HG03045 (cell line): ENCODE data around the gene COL7A1.
"Not testable (repeated sequence)": the region's sequence is repeated elsewhere in the genome, so short reads cannot be mapped to it uniquely, and the experiment has no call there.

ENCODE experiments used
- ATAC-seq: cut with Tn5 transposase; IDR thresholded peaks from one replicate; pipeline ENCODE4 v1.9.1; 2021; ENCODE audit warnings: mild to moderate bottlenecking, moderate library complexity; ENCODE audit not compliant: unreplicated experiment

COL7A1 gene

GRCh38 chr3:48546203-48546829, 48.8 kb downstream of the COL7A1 start:
- no peak for ATAC-seq

DNA sequence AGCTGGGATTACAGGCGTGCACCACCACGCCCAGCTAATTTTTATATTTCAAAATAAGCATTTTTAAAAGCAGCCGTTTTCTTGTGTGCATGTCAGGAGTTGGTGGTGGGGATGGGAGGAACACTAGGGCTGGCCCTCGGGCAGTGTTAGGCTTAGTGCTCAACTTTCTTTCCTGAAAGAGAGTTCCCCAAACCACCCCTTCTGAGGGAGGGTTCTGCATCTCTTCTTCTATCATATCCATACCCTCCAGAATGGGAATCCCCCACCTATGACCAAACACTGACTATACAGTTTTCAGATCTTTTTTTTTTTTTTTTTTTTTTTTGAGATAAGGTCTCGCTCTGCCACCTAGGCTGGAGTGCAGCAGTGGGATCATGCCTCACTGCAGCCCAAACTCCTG, 51.0 kb downstream of the COL7A1 start:
- no peak for ATAC-seq

DNA sequence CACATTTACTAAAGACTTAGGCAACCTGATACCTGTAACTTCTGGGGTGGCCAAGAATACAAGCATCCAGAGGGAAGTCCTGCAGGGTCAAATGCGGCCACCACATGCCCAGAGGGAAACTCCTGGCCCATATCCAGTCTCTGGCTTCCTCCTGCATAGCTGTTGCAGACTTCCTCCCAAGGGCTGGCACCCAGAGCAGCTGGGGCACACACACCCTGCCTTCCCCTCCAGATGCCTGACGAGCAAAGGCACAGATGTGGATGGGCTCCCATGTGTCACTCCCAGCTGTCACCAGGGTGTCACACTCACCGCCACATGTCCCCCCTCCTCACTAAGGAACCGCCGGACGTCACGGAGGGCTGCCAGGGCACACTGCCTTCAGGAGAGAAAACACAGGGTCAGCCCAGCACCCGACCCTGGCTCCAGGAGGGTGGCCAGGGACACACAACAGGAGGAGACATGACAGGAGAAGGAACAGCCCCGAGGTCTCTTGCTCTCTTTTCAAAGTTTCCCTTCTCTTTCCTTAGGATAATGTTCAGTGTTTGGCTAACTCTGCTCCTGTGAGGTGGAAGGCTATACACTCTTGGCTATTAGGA, 51.8 kb downstream of the COL7A1 start:
- ATAC-seq, result no peak

- ATAC-seq, result no peak
These were observed 56.7 kb downstream of the COL7A1 start for GRCh38 chr3:48538451-48538850.

DNA sequence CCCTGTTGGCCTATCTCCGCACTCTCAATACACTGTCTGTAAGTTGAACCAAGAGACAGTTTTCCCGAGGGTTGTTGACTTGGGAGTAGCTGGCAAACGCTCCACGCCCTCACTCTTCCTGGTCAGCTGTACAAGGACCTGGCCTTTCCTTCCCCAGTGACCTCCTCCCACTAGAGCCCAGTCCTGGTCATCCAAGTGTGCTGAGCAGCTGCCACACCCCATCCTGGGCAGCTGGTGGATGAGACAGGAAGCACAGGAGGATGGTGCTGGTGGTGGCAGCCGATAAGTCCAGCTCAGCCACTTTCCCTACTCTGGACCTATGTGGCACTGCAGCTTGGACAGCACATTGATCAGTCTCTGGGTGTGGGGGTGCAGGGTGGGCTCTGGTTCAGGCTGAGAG, 58.3 kb downstream of the COL7A1 start:
- no peak for ATAC-seq

GRCh38 chr3:48536116-48536515, 59.0 kb downstream of the COL7A1 start:
- ATAC-seq, result no peak

- no peak for ATAC-seq
These were observed 59.6 kb downstream of the COL7A1 start for GRCh38 chr3:48535578-48535977.

DNA sequence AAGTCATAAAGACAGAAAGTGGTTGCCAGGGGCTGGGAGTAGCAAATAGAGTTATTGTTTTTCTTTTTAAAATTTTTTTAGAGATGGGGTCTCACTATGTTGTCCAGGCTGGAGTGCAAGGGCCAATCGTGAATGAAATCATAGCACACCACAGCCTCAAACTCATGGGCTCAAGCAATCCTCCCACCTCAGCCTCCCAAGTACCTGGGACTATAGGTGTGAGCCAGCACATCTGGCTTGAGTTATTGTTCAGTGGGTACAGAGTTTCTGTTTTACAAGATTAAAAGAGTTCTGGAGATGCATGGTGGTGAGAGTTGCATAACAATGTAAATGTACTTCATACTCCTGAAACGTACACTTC, 62.2 kb downstream of the COL7A1 start:
- no peak for ATAC-seq

DNA sequence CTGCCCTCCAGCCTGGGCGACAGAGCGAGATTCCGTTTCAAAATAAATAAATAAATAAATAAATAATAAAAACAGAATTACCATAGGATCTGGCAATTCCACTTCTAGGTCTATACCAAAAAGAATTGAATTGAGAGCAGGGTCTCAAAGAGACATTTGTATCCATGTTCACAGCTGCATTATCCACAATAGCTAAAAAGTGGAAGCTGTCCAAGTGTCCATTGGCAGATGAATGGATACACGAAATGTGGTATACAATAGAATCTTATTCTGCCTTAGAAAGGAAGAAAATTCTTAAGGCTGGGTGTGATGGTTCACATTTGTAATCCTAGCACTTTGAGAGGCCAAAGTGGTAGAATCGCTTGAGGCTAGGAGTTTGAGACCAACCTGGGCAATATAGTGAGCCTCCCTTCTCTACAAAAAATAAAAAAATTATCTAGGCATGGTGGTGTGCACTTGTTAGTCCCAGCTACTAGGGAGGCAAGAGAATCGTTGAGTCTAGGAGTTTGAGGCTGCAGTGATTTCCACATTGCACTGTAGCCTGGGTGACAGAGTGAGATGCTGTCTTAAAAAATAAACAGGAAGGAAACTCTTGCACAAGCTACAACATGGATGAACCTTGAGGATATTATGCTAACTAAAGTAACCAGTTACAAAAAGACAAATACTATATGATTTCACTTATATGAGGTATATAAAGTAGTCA, 62.7 kb downstream of the COL7A1 start:
- no peak for ATAC-seq

- not testable (repeated sequence) for ATAC-seq
These were observed 64.4 kb downstream of the COL7A1 start for GRCh38 chr3:48530701-48531100.

- ATAC-seq, result no peak
These were observed 66.4 kb downstream of the COL7A1 start for GRCh38 chr3:48528754-48529153.

GRCh38 chr3:48528048-48528447, 67.1 kb downstream of the COL7A1 start:
- ATAC-seq, result no peak

DNA sequence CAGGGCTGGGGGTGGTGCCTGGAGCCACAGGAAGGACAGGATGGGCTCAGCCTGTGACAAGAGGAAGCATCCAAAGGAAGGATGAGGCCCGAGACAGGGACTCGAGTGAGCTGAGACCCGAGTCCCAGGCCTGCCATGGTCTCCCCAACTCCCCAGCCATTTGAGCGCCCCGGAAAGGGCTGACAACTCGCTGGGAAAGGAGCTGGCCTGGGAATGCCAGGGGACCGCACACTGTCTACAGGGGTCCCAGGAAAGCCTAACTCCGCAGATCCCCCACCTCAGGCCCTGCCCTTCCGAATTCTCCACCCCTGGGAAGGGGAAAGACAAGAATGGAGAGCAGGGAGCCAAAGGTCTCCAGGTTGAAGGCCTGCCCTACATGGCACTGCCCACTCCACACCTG, 70.2 kb downstream of the COL7A1 start:
- ATAC-seq, result no peak

DNA sequence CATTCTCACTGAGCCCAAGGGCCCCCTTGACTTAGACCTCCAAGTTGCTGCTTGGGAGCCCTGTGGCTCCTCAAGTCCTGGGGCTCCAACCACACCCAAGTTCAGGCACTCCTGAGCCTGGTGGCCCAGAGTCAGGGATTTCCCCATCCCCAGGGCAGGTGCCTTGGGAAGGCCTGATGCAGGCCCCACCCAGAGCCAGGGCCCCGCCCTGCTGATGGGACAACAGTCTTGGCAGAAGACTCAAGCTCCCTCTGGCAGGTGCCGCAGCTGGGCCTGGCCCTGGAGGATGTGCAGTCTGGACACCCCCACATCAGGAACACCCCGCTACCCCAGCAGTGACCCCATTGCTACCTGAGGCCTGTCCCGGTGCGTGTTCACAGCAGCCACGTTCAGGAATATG, 73.5 kb downstream of the COL7A1 start:
- ATAC-seq, result no peak

DNA sequence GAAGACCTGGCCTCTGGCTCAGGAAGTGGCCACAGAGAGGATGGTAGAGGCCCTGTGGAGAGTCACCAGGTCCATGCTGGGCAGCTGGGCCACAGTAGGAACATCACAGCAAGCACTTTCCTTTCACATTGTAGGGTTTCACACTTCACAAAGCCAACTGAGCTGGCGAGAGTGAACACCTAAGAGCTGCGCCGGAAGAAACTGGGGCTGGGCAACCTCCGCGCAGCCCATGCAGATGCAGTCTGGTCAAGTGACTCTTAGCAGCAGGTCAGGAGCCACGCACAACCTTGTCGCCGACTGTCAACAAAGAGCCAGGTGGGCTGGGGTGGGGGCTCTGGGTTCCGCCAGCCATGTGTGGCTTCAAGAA, 75.9 kb downstream of the COL7A1 start:
- no peak for ATAC-seq

DNA sequence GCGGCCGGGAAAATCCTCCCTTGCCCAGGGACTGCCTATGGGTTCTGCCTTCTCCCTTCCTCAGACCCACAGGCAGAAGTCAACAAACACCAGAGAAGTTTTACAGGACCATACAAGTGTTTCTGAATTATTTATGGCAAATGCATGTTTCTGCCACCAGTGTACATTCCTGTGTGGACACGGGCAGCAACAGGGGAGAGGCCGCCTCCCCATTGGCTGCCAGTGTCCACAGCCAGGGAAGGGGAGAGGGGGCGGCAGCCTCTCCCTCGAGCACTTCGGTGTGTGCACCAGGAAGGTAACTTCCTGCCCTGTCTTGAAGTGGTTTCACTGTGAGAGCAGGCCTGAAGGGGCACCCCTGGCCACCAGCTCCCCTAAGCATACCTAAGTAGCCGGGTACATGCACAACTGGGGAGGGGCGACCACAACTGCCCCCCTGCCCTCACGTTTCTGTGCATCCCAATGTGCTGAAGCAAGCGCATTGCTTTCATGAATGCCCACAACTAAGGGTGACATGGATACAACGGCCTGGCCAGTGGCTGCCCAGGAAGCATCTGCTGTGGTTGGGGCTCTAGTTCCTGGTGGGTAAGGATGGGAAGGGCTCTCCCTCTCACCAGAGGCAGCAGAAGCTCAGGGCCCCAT, 76.4 kb downstream of the COL7A1 start:
- ATAC-seq, result no peak

GRCh38 chr3:48518069-48518468, 77.1 kb downstream of the COL7A1 start:
- ATAC-seq, result no peak

- no peak for ATAC-seq
These were observed 78.6 kb downstream of the COL7A1 start for GRCh38 chr3:48516571-48516970.

DNA sequence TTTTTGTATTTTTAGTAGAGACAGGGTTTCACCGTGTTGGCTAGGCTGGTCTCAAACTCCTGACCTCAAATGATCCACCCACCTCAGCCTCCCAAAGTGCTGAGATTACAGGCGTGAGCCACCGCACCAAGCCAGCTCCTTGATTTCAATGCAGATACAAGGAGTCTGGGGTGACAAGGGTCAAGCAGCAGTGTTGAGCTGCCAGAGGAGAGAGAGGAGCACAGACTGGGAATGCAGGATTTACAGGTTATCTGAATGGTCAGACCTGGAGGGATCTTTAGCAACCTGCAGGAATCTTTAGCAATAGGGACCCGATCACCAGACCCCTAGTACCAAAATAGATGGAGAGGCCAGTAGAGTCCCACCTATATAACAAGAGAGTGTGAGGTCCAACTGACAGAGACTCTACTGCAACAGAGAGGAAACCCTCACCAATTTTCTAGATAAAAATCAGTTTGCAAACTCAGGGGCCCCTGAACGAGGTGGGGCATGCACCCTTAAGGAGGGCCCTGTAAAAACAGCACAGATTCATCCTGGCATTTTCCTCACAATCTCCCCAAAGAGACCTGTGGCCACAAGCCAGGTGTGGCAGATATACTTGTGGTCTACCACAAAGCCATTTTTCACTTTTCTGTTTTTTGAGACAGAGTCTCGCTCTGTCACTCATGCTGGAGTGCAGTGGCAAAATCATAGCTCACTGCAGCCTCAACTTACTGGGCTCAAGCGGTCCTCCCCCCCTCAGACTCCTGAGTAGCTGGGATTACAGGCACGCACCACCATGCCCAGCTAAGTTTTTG, 80.5 kb downstream of the COL7A1 start:
- no peak for ATAC-seq
